WTC11 (cell line): ENCODE measurements around the gene RASAL3. TPM values are rescaled to one million over a fixed set of nuclear protein-coding genes. Genes with fewer than 3 reads are reported as not detected.

Experiments
- ATAC-seq: fragments of 200-7000 bp; cut with Tn5 transposase; 2 replicates; pipeline ENCODE4 v1.10.0; 2021; ENCODE audit warnings: mild to moderate bottlenecking, moderate library complexity
- CTCF ChIA-PET: fragments of 300-600 bp; sonication (Branson Sonifier 250); formaldehyde crosslinking; loops from one replicate; lab custom pipeline; 2021; ENCODE audit warnings: antibody characterized with exemption; lab: Charles Lee
- POLR2A ChIA-PET: fragments of 350-600 bp; sonication (Branson Sonifier 250); formaldehyde crosslinking; loops from one replicate; lab custom pipeline; 2021; ENCODE audit warnings: antibody characterized with exemption; lab: Charles Lee
- DNase-seq: peaks from one replicate; pipeline ENCODE4 v3.0.0; 2021; ENCODE audit warnings: low spot score
- H3K27ac Mint-ChIP-seq: 2 replicates; pipeline ENCODE4 v1.8.0; 2021; ENCODE audit warnings: mixed read lengths
- H3K27me3 Mint-ChIP-seq: 2 replicates; pipeline ENCODE4 v1.8.0; 2021; ENCODE audit warnings: low read depth, mild to moderate bottlenecking, moderate library complexity, mixed read lengths
- H3K36me3 Mint-ChIP-seq: 2 replicates; pipeline ENCODE4 v1.8.0; 2021; ENCODE audit warnings: mixed read lengths
- H3K4me1 Mint-ChIP-seq: 2 replicates; pipeline ENCODE4 v1.8.0; 2022; ENCODE audit warnings: mixed read lengths
- H3K4me3 Mint-ChIP-seq: 2 replicates; pipeline ENCODE4 v1.8.0; 2021; ENCODE audit warnings: mild to moderate bottlenecking, moderate library complexity, mixed read lengths
- H3K9me3 Mint-ChIP-seq: 2 replicates; pipeline ENCODE4 v1.8.0; 2021; ENCODE audit warnings: mixed read lengths
- ATF2 ChIP-seq: sonication (generic); formaldehyde crosslinking; IDR thresholded peaks from 2 replicates; pipeline ENCODE4 v1.8.1; 2022; ENCODE audit warnings: low read depth, missing genetic modification reagents, borderline replicate concordance
- ATF3 ChIP-seq: sonication (generic); formaldehyde crosslinking; conservative IDR thresholded peaks from 2 replicates; pipeline ENCODE4 v1.8.1; 2022; ENCODE audit warnings: mild to moderate bottlenecking, missing genetic modification reagents
- ELF4 ChIP-seq: sonication (generic); formaldehyde crosslinking; IDR thresholded peaks from 2 replicates; pipeline ENCODE4 v1.8.1; 2022; ENCODE audit warnings: low read depth, mild to moderate bottlenecking, moderate library complexity, missing genetic modification reagents
- EMX1 ChIP-seq: fragments of 250-450 bp; sonication (Bioruptor Pico); IDR thresholded peaks from 2 replicates; pipeline ENCODE4 v1.8.0; 2021; ENCODE audit warnings: mild to moderate bottlenecking
- ERG ChIP-seq: fragments of 250-450 bp; sonication (Bioruptor Pico); IDR thresholded peaks from 2 replicates; pipeline ENCODE4 v1.8.0; 2021; ENCODE audit warnings: mild to moderate bottlenecking
- FOXK1 ChIP-seq: sonication (generic); formaldehyde crosslinking; IDR thresholded peaks from 2 replicates; pipeline ENCODE4 v1.8.0; 2022; ENCODE audit warnings: mild to moderate bottlenecking, moderate library complexity, missing genetic modification reagents
- FOXP1 ChIP-seq: sonication (generic); formaldehyde crosslinking; IDR thresholded peaks from 2 replicates; pipeline ENCODE4 v1.8.0; 2022; ENCODE audit warnings: missing genetic modification reagents, mild to moderate bottlenecking, moderate library complexity, borderline replicate concordance
- GRHL2 ChIP-seq: fragments of 250-450 bp; sonication (Bioruptor Pico); IDR thresholded peaks from 2 replicates; pipeline ENCODE4 v1.8.0; 2022; ENCODE audit warnings: mild to moderate bottlenecking, moderate library complexity; ENCODE audit not compliant: insufficient replicate concordance, severe bottlenecking
- MYBL2 ChIP-seq: sonication (generic); formaldehyde crosslinking; IDR thresholded peaks from 2 replicates; pipeline ENCODE4 v1.8.1; 2023; ENCODE audit warnings: mild to moderate bottlenecking, moderate library complexity, missing genetic modification reagents
- NFE2L1 ChIP-seq: sonication (generic); formaldehyde crosslinking; IDR thresholded peaks from 2 replicates; pipeline ENCODE4 v1.8.1; 2023; ENCODE audit warnings: missing genetic modification reagents
- NR1H2 ChIP-seq: sonication (generic); formaldehyde crosslinking; IDR thresholded peaks from 2 replicates; pipeline ENCODE4 v1.9.0; 2021; ENCODE audit warnings: mild to moderate bottlenecking, moderate library complexity, missing genetic modification reagents
- NR3C1 ChIP-seq: sonication (generic); formaldehyde crosslinking; conservative IDR thresholded peaks from 2 replicates; pipeline ENCODE4 v1.8.1; 2023; ENCODE audit warnings: low read depth, mild to moderate bottlenecking, missing genetic modification reagents
- RELA ChIP-seq: sonication (generic); formaldehyde crosslinking; IDR thresholded peaks from 2 replicates; pipeline ENCODE4 v1.8.1; 2022; ENCODE audit warnings: missing genetic modification reagents, mild to moderate bottlenecking, borderline replicate concordance
- RORB ChIP-seq: fragments of 250-450 bp; sonication (Bioruptor Pico); IDR thresholded peaks from 2 replicates; pipeline ENCODE4 v1.9.0; 2021; ENCODE audit warnings: mild to moderate bottlenecking
- ZNF281 ChIP-seq: sonication (generic); formaldehyde crosslinking; IDR thresholded peaks from 2 replicates; pipeline ENCODE4 v1.8.0; 2023; ENCODE audit warnings: mild to moderate bottlenecking, missing genetic modification reagents
- ZNF317 ChIP-seq: sonication (generic); formaldehyde crosslinking; IDR thresholded peaks from 2 replicates; pipeline ENCODE4 v1.8.1; 2023; ENCODE audit warnings: low read depth, mild to moderate bottlenecking, moderate library complexity, missing genetic modification reagents, borderline replicate concordance
- ZSCAN18 ChIP-seq: fragments of 250-450 bp; sonication (Bioruptor Pico); IDR thresholded peaks from 2 replicates; pipeline ENCODE4 v2.1.2; 2022; ENCODE audit warnings: mild to moderate bottlenecking, moderate library complexity
- total RNA-seq: library from RNA; stranded (reverse); gene quantifications from 3 replicates; pipeline ENCODE4 v1.2.3, GENCODE V29; 2021

The RASAL3 gene
- total RNA-seq, 1 experiment from 2014 or later: 1.6 TPM

- TF ChIP-seq RORB (CRISPR knock-in tag) (no peak), EMX1 (CRISPR knock-in tag) (no peak), ERG (no peak), ZNF317 (CRISPR knock-in tag) (no peak), NR3C1 (CRISPR knock-in tag) (no peak), FOXP1 (CRISPR knock-in tag) (no peak), GRHL2 (CRISPR knock-in tag) (no peak), MYBL2 (no peak), RELA (CRISPR knock-in tag) (no peak), NR1H2 (CRISPR knock-in tag) (no peak)
Measured at GRCh38 chr19:15443838-15444237, 20.5 kb downstream of the RASAL3 start (continued).

GRCh38 chr19:15443325-15443724 is 21.0 kb downstream of the RASAL3 start:
- H3K36me3 Mint-ChIP-seq: no peaks in the 10 kb centered on the region
- POLR2A ChIA-PET: no interaction called here

More at GRCh38 chr19:15443325-15443724, 21.0 kb downstream of the RASAL3 start:
- ATAC-seq (no peak), DNase-seq (no peak)
- Mint-ChIP-seq H3K4me3 (no peak overlapping the region), H3K9me3 (no peaks in the 10 kb centered on the region), H3K27me3 (peaks cover under 1% of the 10 kb centered on the region; the same call in 1 of the 2 replicates), H3K27ac (no peak overlapping the region), H3K4me1 (peaks cover under 1% of the 10 kb centered on the region)
- TF ChIP-seq ZNF281 (CRISPR knock-in tag): no peak
- TF ChIP-seq NFE2L1 (CRISPR knock-in tag): no peak
- TF ChIP-seq ZSCAN18 (CRISPR knock-in tag): no peak
- no peak for TF ChIP-seq FOXK1 (CRISPR knock-in tag)
- TF ChIP-seq ATF3: no peak
- no peak for TF ChIP-seq ELF4 (CRISPR knock-in tag)
- TF ChIP-seq ATF2 (CRISPR knock-in tag): no peak
- CTCF ChIA-PET: no interaction called here
